Right lung (tissue), 5 donors: Measurements from ENCODE around the gene ABHD8. TPM values are rescaled to one million over a fixed set of nuclear protein-coding genes. Genes with fewer than 3 reads are reported as not detected.
"Not testable (repeated sequence)": the region's sequence is repeated elsewhere in the genome, so short reads cannot be mapped to it uniquely, and the experiment has no call there.

Experiments used
- DNase-seq, 2 donors: peaks; one replicate each; pipeline ENCODE4 v3.0.0-alpha.2; 2013
- polyA plus RNA-seq, 5 donors: library from polyadenylated mRNA; unstranded; fragments of 120-200 nt; gene quantifications; one replicate each; pipeline versions ENCODE4 v1.2.1 to v1.2.3, GENCODE V29; 2013; ENCODE audit warnings: inconsistent platforms in 1 of 5, low replicate concordance in 1 of 5; ENCODE audit not compliant: insufficient read length in 5 of 5, insufficient read depth in 1 of 5

The ABHD8 gene
- polyA plus RNA-seq, 5 donors: 5.9 to 15.2 (median 10.4) TPM

DNA sequence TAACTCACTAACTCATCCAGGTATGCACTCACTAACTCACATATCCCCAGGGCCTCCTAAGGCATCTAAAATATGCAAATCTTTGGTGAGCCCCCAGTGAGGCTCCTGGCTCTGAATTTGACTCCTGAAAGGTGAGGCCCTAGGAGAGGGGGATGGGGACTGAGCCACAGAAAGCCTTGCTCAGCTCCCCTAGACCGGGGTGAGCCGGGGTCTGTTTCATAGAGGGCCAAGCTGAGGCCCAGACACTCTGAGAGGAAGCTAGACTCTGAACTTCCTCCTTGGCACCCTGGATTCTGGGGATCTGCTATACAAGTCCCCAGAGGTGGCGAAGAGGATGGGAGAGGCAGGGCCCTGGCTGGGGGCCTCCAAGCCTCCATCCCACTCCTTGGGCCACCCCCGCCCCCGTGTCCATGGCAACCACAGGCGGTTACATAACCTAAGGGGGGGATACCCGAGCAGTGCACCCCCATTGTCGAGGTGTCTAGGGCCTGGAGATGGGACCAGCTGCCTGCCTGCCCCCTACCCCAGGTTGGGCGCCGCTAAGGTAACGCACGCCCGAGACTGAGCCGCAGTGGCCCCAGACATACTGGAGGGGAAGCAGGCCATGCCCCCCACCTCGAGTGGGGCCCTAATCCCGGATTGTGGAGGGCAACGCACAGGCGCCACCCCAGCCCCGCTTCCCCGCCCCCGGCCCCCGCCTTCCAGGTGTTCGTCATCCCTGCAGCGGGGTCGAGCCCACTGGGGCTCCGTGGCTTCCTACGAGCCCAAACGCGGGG is 646 bp downstream of the ABHD8 start:
- DNase-seq: no peak

DNA sequence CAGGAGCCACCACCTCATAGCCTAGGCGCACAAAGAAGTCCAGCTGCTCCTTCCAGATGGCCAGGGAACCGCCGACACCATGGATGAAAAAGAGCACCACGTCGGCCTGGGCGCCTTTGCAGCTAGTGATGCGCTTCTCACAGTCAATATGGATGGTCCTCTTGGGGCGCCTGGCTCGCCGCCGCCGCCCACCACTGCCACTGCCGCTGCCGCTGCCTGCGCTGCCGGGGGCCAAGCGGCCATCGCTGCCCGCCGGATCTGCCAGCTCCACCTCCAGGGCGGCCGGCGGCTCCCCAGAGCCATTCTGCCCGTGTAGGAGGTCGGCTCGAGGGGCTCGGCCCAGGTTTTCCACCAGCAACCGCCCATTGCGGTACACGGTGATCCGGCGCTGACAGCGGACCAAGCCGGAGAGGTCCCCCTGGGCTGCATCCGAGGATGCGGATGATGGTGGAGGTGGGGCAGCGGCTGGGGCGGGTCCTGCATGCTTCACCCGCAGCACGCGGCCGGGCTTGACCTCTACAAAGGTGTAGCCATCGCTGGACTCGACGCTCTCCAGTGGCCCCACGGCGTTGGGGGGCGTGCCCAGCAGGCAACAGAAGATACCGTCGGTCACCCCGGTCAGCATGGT is 2.1 kb downstream of the ABHD8 start:
- no peak for DNase-seq

DNA sequence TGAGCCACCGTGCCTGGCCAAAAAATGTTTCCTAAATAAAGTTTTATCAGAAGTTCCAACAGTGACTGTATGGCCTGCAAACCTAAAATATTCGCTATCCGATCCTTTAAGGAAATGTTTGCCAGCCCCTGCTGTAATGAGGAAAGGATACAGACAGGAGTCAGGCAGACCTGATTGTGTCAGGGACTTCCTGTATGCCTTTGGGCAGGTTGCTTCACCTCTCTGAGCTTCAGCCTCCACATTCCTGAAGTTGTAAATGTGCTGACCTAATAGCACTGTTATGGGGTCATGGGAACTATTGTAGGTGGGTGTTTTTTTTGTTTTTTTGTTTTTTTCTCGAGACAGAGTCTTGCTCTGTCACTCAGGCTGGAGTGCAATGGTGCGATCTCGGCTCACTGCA is 6.2 kb downstream of the ABHD8 start:
- no peak for DNase-seq

DNA sequence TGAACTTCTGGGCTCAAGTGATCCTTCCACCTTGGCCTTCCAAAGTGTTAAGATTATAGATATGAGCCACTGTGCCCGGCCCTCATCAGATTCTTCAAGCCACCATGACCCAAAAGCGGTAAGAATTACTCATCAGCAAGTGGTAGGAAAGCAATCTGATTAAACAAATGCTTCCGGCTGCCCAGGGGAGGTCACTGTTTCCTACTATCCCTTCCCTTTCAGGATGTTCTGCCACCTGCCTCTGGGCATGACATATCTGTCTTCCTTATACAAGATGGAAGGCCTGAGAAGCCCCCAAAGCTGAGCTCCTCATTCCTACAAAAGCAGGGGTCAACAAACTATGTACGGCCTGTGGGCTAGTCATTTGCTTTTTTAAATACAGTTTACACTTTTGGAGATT is 7.0 kb downstream of the ABHD8 start:
- DNase-seq: no peak

DNA sequence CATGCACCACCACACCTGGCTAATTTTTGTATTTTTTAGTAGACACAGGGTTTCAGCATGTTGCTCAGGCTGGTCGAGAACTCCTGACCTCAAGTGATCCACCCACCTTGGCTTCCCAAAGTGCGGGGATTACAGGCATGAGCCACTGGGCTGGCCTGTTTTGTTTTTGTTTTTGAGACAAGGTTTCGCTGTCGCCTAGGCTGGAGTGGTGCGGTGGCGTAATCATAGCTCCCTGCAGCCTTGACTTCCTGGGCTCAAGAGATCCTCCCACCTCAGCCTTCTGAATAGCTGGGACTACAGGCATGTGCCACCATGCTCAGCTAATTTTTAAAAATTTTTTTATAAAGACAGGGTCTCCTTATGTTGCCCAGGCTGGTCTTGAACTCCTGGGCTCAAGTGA is 7.7 kb downstream of the ABHD8 start:
- not testable (repeated sequence) for DNase-seq

DNA sequence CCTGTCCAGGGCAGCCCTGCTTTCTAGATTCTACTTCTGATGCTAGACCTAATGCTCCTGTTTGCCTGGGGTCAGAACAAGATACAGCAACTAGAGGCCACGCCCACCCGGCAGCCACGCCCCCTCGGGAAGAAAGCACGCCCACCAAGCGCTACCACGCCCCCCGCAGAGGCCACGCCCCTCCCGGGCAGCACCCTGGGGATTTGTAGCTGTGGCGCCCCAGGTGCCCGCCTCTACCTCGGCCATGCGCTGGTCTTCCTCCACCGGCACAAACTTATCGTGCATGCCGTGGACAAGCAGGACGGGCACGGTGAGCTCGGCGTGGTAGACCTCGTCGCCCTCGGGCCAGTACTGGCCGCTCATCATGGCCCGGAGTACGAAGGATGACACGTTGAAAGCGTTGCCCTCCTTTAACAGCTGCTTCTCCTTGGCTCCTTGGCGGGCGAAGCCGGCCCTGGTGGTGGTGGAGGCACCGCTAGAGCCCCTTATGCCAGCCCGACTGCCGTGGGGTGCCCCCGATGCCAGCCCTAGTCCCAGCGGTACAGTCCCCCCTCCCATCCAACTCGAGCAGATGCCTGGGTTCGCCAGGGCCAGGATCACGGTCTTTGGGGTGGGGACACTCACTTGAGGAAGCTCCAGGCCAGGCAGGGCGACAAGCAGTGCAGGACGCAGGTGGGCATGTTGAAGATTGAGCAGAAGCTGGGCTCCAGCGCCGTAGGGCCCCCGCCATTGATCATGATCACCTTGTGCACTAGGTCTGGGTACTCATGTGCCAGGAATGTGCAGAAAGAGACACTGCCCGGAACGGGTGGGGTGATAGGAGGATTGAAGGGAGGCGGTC is 9.0 kb downstream of the ABHD8 start:
- no peak for DNase-seq

DNA sequence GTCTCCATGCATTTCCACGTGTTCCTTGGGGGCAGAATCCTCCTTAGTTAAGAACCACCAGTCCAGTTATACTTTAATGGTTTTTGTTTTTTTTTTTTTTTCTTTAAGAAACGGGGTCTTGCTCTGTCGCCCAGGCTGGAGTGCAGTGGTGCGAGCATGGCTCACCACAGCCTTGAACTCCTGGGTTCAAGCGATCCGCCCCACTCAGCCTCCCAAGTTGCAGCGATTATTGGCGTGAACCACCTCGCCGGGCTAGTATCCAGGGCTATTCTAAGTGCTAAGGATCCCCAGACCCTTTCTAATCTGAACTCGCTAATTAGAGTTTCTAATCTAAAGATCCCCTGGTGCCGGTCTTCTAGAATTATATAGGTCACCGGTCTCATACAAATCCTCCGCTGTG is 9.6 kb downstream of the ABHD8 start:
- DNase-seq: no peak

DNA sequence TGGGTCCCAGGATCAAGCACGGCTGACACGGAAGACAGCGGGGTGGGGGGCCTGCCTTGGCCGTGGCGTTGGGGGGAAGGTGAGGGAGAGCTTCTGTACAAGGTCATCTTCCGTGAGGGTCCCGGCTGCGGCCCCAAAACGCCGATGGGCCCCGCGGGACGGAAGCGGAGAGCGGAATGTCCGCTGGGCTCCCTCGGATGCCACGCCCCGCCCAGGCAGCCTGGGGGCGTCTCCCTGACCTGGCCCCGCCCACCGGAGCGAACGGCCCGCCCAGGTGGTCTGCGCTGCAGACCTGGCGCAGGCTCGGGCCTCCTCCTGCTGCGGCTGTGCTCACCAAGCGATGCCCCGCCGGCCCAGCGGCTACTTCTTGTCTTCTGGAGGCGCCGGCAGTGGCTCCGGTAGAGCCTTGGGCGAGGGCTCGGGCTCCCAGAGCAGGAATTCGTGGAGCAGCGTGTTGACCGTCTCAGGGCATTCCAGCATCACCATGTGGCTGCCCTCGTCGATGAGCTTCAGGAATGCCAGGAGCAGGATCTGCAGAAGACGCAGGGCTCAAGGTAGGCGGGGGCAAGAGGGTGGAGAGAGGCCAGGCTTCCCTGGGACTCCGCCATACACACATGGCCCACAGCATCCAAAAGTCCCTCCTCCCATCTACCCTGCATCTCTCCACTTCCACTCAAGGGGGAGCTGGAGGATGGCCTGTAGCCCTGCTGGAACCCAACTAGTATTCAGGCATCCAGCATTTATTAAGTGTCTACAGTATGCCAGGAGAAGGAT is 10.7 kb downstream of the ABHD8 start:
- DNase-seq: peak; percentile 61 to 62

DNA sequence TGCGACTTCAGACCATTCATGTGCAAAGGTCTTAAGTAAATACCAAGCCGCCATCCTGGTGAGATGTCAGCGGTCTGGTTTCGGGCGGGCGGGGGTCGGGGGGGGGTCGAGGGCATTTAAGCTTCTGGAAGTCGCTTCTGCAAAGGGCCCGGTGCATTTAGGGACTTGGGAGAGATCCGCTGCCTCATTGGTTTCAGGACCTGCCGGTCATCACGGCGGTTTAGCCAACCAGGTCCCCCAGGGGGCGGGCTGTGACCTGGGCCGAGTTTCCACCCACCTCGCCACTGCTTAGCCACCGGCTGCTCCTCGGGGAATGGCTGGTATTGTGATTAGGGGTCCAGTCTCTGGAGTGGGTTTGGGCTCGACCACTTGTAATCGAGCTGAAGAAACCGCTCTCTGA is 13.7 kb downstream of the ABHD8 start:
- DNase-seq: peak; percentile 9 to 26

DNA sequence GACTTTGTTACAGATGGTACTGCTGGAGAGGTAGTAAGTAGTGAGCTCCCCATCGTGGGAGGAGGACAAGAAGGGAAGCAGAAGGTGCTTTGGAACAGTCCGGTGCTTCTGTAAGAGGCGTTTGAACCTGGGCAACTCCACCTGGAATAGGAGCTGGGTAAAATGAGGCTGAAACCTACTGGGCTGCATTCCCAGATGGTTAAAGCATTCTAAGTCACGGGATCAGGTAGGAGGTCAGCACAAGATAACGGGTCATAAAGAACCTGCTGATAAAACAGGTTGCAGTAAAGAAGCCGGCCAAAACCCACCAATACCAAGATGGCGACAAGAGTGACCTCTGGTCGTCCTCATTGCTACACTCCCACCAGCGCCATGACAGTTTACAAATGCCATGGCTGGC is 16.5 kb downstream of the ABHD8 start:
- DNase-seq: no peak

DNA sequence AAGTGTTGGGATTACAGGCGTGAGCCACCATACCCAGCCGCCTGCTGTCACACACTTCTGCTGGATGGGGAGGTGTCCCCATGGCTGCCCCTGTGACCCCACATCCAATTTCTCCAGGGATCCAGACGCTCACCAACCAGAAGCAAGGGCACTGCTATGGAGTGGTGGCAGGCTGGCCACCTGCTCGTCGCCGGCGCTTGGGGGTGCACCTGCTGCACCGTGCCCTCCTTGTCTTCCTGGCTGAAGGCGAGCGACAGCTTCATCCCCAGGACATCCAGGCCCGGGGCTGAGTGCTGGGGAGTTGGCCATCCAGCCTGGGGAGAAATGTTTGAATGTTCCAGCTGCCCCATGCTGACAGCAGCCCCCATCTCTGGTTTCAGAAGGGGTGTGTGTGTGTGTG is 17.0 kb downstream of the ABHD8 start:
- no peak for DNase-seq

DNA sequence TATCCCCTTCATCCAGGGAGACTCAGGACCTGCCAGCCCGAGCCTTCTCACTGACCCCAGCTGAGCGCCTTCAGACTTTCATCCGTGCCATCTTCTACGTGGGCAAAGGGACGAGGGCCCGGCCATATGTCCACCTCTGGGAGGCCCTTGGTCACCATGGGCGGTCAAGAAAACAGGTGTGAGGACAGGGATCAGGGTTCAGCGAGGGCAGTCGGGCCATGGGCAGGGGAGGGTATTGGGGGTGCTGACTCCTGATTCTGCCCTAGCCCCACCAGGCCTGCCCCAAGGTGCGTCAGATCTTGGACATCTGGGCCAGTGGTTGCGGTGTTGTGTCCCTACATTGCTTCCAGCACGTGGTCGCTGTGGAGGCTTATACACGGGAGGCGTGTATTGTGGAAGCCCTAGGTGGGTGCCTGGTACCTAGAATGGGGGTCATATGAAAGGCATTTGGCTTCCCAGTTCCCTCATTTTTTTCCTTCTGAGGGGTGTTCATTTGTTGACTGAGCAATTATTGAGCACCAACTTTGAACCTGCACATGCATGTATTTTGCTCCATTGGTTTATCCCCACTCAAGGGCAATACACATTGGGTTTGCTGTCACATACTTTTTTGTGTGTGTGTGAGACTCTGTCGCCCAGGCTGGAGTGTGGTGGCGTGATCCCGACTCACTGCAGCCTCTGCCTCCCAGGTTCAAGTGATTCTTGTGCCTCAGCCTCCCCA is 17.6 kb downstream of the ABHD8 start:
- no peak for DNase-seq

DNA sequence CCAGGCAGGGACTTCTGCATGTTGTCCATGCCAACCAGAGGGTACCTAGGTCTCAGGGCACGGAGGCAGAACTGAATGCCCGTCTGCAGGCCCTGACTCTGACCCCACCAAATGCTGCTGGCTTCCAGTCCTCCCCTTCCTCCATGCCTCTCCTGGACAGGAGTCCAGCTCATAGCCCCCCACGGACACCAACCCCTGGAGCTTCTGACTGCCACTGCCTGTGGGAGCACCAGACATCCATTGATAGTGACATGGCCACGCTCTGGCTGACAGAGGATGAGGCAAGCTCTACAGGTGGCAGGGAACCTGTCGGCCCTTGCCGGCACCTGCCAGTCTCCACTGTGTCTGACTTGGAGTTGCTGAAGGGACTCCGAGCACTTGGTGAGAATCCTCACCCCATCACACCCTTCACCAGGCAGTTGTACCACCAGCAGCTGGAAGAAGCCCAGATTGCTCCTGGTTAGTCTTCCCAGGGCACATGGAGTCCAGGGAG is 19.7 kb downstream of the ABHD8 start:
- no peak for DNase-seq

DNA sequence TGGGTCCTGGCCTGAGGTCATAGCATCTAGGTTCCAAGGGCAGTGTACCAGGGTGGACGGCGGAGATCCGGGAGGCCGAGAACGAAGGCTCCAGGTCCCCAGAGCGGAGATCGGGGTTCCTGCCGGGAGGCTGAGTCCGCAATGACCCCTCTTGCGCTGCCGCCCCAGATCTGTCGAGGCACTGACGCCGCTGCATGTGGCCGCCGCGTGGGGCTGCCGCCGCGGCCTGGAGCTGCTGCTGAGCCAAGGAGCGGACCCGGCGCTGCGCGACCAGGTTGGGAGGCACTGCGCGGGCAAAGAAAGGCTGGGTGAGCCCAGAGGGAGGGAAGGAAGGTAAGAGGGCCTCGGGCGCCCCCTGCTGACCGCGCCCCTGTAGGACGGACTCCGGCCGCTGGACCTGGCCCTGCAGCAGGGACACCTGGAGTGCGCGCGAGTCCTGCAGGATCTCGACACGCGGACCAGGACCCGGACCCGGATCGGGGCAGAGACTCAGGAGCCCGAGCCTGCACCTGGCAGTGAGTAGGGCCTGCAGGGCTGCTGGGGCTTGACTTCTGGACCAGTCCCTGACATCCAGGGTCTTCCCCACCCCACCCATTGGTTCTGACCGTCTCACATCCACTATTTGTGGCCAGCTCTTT is 20.6 kb downstream of the ABHD8 start:
- peak; percentile 61 to 74 for DNase-seq

DNA sequence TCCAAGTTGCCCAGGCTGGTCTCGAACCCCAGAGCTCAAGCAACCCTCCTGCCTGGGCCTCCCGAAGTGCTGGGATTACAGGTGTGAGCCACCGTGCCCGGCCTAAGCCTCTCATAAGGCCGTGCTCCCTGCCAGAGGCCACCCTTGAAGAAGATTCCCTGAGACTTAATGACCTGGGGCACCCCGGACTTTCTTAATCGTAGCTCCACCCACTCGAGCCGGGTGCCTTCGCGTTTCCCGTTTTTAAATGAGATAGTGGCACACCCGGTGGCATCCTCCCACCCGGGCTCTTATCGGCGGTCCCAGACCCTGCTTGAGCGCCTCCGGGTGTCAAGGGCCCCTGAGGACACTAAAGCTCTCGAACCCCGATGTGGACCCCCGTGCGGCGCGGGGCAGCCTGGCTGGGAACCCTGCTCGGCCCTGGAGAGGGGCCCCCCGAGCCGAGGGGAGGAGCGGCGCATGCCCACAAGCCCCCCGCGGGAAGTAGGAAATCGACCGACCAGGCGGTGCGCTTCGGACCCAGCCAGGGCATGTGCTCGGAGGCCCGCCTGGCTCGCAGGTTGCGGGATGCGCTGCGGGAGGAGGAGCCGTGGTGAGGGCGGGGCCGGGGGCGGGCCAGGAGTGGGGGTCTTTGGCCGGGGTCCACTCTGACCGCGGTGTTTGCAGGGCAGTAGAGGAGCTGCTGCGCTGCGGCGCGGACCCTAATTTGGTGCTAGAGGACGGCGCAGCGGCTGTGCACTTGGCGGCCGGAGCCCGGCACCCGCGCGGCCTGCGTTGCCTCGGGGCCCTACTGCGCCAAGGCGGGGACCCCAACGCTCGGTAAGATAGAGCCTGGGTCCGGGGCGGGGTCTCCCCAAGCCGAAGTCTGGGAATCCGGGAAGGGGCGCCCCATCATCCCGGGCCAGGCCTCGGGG is 21.6 kb downstream of the ABHD8 start, which contains the start of gene ANKLE1:
Gene ANKLE1 (plus strand): TSS at position 511 of the 914 bp plus-strand sequence. CDS start 20 bp downstream, at position 531.
- no peak for DNase-seq

DNA sequence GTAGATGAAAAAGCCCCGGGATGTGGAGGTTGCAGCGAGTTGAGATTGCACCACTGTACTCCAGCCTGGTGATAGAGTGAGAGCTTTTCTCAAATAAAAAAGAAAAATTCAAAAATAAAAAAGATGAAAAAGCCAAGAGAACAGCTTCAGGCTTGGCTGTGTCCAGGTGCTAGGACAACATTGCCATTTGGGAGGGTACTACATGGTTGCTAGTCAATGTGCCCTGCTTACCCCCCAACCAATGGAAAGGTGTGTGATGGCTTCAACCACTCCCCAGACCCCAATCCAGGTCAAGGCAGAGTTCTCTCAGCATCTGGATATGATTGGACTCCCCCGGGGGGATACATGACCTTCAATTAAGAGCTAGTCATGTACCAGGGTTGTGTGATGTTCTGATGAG is 23.8 kb downstream of the ABHD8 start:
- no peak for DNase-seq

DNA sequence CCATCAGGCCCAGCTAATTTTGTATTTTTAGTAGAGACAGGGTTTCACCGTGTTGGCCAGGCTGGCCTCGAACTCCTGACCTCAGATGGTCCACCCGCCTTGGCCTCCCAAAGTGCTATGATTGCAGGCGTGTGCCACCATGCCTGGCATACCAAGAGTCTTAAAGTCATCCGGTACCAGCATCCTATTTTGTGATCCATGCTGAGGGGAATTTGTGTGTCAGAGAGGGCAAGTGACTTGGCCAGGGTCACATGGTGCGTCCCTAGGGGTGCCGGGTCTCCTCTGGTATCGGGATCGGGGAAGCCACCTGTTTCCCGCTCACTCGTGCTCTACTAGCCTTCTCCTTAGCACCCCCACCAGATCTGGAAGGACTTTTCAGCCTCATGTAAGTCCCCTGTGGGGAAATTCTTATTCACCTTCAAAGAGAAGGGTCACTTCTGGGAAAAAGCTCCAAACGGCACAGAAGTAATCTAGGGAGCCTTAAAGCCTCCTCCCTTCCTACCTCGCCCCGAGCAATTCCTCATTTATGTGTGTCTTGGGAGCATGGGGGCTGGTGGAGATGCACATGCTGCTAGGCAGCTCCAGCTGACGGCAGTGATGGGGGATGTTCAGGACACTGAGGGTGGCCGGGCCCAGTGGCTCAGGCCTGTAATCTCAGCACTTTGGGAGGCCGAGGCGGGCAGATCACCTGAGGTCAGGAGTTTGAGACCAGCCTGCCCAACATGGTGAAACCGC is 27.6 kb downstream of the ABHD8 start:
- no peak for DNase-seq

DNA sequence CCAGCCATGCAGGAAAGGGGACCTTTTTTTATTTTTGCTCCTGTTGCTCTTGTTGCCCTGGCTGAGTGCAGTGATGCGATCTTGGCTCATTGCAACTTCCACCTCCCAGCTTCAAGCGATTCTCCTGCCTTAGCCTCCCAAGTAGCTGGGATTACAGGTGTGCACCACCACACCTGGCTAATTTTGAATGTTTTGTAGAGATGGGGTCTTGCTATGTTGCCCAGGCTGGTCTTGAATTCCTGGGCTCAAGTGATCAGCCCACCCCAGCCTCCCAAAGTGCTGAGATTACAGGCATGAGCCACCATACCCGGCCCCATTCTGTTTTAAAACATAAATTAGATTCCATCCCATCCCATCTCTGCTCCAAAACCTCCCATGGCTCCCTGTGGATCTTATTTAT is 28.3 kb downstream of the ABHD8 start:
- DNase-seq: not testable (repeated sequence)

DNA sequence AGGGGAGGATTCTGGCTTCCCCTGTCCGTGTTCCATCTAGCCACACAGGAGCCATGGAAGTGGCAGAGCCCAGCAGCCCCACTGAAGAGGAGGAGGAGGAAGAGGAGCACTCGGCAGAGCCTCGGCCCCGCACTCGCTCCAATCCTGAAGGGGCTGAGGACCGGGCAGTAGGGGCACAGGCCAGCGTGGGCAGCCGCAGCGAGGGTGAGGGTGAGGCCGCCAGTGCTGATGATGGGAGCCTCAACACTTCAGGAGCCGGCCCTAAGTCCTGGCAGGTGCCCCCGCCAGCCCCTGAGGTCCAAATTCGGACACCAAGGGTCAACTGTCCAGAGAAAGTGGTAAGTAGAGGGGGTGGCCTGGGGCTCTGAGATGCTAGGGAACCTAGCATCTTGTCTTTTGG is 34.5 kb downstream of the ABHD8 start:
- no peak for DNase-seq
